ENCODE data around the gene PHF10.

The PHF10 gene

GRCh38 chr6:169738204-169738975 lies 14.1 kb upstream of the PHF10 start:
- H3K4me3 ChIP-seq (ENCODE audit: low read length) = no peak overlapping the region
- DNase-seq (ENCODE audit: low read depth) = no peak
- TF ChIP-seq, protein P1, sequence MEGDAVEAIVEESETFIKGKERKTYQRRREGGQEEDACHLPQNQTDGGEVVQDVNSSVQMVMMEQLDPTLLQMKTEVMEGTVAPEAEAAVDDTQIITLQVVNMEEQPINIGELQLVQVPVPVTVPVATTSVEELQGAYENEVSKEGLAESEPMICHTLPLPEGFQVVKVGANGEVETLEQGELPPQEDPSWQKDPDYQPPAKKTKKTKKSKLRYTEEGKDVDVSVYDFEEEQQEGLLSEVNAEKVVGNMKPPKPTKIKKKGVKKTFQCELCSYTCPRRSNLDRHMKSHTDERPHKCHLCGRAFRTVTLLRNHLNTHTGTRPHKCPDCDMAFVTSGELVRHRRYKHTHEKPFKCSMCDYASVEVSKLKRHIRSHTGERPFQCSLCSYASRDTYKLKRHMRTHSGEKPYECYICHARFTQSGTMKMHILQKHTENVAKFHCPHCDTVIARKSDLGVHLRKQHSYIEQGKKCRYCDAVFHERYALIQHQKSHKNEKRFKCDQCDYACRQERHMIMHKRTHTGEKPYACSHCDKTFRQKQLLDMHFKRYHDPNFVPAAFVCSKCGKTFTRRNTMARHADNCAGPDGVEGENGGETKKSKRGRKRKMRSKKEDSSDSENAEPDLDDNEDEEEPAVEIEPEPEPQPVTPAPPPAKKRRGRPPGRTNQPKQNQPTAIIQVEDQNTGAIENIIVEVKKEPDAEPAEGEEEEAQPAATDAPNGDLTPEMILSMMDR (conservative IDR thresholded peaks at IDR 0.05; ENCODE audit: low read depth, low read length) = no peak

GRCh38 chr6:169729961-169730360 lies 5.7 kb upstream of the PHF10 start:
- TF ChIP-seq, protein P1 (conservative IDR thresholded peaks at IDR 0.05; ENCODE audit: low read depth, low read length) = no peak
- DNase-seq (ENCODE audit: low read depth) = no peak
- H3K4me3 ChIP-seq (ENCODE audit: low read length) = no peak overlapping the region

DNA sequence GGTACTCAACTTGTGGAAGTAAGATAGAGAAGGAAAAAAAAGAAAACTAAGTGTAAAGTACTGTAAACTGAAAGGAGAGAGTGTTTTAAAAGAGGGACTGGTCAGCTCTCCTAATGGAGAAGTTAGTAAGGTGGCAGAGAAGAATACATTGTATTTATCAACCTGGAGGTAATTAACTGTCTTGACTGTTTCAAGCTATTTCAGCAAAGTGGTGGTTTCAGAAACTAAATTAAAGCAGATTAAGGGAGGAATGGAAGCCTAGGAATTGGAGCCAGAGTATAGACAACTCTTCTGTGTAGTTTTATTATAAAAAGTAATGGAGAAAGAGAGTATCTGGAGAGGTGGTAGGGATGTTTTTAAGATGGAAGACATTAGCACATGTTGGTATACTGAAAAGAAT lies 2.7 kb upstream of the PHF10 start:
- TF ChIP-seq, protein P1 (conservative IDR thresholded peaks at IDR 0.05; ENCODE audit: low read depth, low read length) = no peak
- no peak overlapping the region for H3K4me3 ChIP-seq (ENCODE audit: low read length)
- DNase-seq (ENCODE audit: low read depth) = no peak

- H3K4me3 ChIP-seq (ENCODE audit: low read length) = no peak overlapping the region
- no peak for DNase-seq (ENCODE audit: low read depth)
- TF ChIP-seq, protein P1 (conservative IDR thresholded peaks at IDR 0.05; ENCODE audit: low read depth, low read length) = no peak
Measured at GRCh38 chr6:169726049-169726400, 1.7 kb upstream of the PHF10 start.

GRCh38 chr6:169725125-169726048 lies 1.1 kb upstream of the PHF10 start:
- peak; percentile 94 for DNase-seq (ENCODE audit: low read depth)
- TF ChIP-seq, protein P1 (conservative IDR thresholded peaks at IDR 0.05; ENCODE audit: low read depth, low read length) = no peak
- peak overlapping the region; percentile 60 for H3K4me3 ChIP-seq (ENCODE audit: low read length)

GRCh38 chr6:169723991-169724493 lies 258 bp downstream of the PHF10 start:
- TF ChIP-seq, protein P1 (conservative IDR thresholded peaks at IDR 0.05; ENCODE audit: low read depth, low read length) = no peak
- DNase-seq (ENCODE audit: low read depth) = no peak
- H3K4me3 ChIP-seq (ENCODE audit: low read length) = peak overlapping the region; percentile 27

Measured in retinal pigment epithelial cell (primary cell).